ENCODE results near the gene ANKRD33B. TPM values are rescaled to one million over a fixed set of nuclear protein-coding genes. Genes with fewer than 3 reads are reported as not detected.

ANKRD33B gene
- total and polyA plus RNA-seq, 2 of the 13 experiments (the other 11 are each of a cell fraction or from before 2014, with no cell fraction given), result 0.02 TPM; not detected in 1

DNA sequence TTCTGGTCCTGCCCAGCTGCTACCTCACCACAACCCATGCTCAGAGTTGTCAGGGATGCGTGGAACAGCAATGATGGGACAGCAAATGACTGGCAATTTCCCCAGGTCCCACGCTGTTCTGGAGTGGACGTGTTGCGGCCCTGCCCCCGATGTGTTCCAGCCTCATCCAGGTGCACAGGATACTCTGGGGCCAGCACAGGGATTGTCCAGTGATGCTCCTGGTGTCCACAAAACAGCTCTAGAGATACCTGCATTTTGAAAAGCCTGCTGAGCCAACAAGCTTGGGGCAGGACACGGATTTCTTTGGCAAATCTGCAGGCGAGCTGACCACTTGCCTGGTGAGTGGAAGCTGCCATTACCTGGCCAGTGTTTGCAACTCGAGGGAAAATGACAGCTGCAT lies 88.7 kb downstream of the ANKRD33B start (continued):
- TF ChIP-seq KDM6A (CRISPR knock-in tag; IDR thresholded peaks at IDR 0.05; ENCODE audit: low read depth) (no peak), ZNF652 (CRISPR knock-in tag; IDR thresholded peaks at IDR 0.05; ENCODE audit: borderline replicate concordance, low read depth) (no peak), ZC3H13 (CRISPR knock-in tag; IDR thresholded peaks at IDR 0.05) (no peak), RBM39 (IDR thresholded peaks at IDR 0.05; ENCODE audit: low read depth, low read length, poor library complexity, severe bottlenecking) (no peak)
- TF ChIP-seq, protein P1, sequence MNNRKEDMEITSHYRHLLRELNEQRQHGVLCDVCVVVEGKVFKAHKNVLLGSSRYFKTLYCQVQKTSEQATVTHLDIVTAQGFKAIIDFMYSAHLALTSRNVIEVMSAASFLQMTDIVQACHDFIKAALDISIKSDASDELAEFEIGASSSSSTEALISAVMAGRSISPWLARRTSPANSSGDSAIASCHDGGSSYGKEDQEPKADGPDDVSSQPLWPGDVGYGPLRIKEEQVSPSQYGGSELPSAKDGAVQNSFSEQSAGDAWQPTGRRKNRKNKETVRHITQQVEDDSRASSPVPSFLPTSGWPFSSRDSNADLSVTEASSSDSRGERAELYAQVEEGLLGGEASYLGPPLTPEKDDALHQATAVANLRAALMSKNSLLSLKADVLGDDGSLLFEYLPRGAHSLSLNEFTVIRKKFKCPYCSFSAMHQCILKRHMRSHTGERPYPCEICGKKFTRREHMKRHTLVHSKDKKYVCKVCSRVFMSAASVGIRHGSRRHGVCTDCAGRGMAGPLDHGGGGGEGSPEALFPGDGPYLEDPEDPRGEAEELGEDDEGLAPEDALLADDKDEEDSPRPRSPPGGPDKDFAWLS (CRISPR knock-in tag; IDR thresholded peaks at IDR 0.05; ENCODE audit: borderline replicate concordance), result no peak
- TF ChIP-seq, protein P2, sequence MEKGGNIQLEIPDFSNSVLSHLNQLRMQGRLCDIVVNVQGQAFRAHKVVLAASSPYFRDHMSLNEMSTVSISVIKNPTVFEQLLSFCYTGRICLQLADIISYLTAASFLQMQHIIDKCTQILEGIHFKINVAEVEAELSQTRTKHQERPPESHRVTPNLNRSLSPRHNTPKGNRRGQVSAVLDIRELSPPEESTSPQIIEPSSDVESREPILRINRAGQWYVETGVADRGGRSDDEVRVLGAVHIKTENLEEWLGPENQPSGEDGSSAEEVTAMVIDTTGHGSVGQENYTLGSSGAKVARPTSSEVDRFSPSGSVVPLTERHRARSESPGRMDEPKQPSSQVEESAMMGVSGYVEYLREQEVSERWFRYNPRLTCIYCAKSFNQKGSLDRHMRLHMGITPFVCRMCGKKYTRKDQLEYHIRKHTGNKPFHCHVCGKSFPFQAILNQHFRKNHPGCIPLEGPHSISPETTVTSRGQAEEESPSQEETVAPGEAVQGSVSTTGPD (CRISPR knock-in tag; IDR thresholded peaks at IDR 0.05), result no peak
- TF ChIP-seq, protein P3, sequence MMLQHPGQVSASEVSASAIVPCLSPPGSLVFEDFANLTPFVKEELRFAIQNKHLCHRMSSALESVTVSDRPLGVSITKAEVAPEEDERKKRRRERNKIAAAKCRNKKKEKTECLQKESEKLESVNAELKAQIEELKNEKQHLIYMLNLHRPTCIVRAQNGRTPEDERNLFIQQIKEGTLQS (CRISPR knock-in tag; IDR thresholded peaks at IDR 0.05), result no peak
- TF ChIP-seq, protein P4, sequence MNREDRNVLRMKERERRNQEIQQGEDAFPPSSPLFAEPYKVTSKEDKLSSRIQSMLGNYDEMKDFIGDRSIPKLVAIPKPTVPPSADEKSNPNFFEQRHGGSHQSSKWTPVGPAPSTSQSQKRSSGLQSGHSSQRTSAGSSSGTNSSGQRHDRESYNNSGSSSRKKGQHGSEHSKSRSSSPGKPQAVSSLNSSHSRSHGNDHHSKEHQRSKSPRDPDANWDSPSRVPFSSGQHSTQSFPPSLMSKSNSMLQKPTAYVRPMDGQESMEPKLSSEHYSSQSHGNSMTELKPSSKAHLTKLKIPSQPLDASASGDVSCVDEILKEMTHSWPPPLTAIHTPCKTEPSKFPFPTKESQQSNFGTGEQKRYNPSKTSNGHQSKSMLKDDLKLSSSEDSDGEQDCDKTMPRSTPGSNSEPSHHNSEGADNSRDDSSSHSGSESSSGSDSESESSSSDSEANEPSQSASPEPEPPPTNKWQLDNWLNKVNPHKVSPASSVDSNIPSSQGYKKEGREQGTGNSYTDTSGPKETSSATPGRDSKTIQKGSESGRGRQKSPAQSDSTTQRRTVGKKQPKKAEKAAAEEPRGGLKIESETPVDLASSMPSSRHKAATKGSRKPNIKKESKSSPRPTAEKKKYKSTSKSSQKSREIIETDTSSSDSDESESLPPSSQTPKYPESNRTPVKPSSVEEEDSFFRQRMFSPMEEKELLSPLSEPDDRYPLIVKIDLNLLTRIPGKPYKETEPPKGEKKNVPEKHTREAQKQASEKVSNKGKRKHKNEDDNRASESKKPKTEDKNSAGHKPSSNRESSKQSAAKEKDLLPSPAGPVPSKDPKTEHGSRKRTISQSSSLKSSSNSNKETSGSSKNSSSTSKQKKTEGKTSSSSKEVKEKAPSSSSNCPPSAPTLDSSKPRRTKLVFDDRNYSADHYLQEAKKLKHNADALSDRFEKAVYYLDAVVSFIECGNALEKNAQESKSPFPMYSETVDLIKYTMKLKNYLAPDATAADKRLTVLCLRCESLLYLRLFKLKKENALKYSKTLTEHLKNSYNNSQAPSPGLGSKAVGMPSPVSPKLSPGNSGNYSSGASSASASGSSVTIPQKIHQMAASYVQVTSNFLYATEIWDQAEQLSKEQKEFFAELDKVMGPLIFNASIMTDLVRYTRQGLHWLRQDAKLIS (CRISPR knock-in tag; IDR thresholded peaks at IDR 0.05), result no peak
